Right ventricle myocardium inferior (tissue), 1 donor: Measurements from ENCODE around the gene SYVN1. TPM values are rescaled to one million over a fixed set of nuclear protein-coding genes. Genes with fewer than 3 reads are reported as not detected.
A peak's percentile ranks its signal among the peaks of the same experiment; 100 is the strongest.
"Not testable (repeated sequence)": the region's sequence is repeated elsewhere in the genome, so short reads cannot be mapped to it uniquely, and the experiment has no call there.

Experiments used
- ATAC-seq: fragments of 200-7000 bp; cut with Tn5 transposase; one replicate; pipeline ENCODE4 v1.9.1; 2020; ENCODE audit warnings: mild to moderate bottlenecking, moderate library complexity
- DNase-seq: peaks from one replicate; pipeline ENCODE4 v3.0.0; 2021; ENCODE audit errors: missing footprints
- intact Hi-C: fragments of 100-400 bp; cut with DNase I; formaldehyde crosslinking; loops from one replicate; pipeline ENCODE4 v1.11.0; 2022
- total RNA-seq: library from RNA; stranded (reverse); fragmentation: NEBNext Ultra II Directional; extraction: Animal tissue kit (Norgen Biotek cat#: 25700); gene quantifications from one replicate; pipeline ENCODE4 v1.2.1, GENCODE V29; 2021
- donor health status: DM: no; HTN: yes; CAD: no; lungs with severe emphysema.

Gene SYVN1
- total RNA-seq, 1 donor from 2014 or later: 27.1 TPM

DNA sequence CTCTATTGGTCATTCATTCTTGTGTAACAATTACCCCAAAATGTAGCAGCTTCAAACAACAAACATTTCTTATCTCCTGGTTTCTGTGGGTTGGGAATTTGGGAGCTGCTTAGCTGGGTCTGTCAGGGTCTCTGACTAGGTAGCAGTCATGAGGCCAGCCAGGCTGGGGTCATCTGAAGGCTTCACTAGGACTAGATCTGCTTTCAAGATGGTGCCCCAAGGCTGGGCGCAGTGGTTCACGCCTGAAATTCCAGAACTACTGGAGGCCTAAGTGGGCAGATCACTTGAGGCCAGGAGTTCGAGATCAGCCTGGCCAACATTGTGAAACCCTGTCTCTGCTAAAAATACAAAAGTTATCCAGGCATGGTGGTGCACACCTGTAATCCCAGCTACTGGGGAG lies 22.6 kb upstream of the SYVN1 start:
- ATAC-seq (no peak), DNase-seq (no peak)
- intact Hi-C loops: no loop called here

DNA sequence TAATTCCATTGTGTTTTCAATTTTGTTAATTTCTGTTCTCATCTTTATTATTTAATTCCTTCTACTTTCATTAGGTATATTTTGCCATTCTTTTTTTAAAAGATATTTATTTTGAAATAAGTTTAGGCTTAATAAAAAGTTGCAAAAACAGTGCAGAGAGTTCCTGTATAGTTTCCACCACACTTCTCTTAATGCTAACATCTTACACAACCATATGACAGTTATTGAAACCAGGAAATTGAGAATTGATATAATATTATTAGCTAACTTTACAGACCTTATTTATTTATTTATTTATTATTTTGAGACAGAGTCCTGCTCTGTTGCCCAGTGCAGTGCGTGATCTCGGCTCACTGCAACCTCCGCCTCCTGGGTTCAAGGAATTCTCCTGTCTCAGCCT lies 21.9 kb upstream of the SYVN1 start:
- intact Hi-C loops: no loop called here
- no peak for DNase-seq
- ATAC-seq: no peak

DNA sequence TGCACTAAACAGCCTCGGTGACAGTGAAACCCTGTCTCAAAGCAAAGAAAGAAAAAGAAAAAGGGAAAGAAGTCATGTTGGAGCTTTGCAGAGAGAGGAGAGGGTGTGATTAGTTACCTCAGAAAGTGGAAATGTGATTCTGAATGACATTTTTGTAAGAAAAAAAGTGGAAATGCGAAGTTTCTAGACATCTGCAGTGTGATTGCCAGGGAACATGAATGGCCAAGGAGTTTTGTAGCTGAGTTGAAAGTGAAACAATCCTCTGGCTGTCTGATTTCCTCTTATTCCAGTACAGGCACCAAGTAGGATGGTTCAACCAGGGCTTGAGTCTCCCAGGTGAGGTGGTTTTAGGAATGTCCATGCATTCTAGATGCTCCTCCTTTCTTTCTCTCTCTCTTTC lies 17.8 kb upstream of the SYVN1 start:
- intact Hi-C loops: no loop called here
- ATAC-seq: no peak

DNA sequence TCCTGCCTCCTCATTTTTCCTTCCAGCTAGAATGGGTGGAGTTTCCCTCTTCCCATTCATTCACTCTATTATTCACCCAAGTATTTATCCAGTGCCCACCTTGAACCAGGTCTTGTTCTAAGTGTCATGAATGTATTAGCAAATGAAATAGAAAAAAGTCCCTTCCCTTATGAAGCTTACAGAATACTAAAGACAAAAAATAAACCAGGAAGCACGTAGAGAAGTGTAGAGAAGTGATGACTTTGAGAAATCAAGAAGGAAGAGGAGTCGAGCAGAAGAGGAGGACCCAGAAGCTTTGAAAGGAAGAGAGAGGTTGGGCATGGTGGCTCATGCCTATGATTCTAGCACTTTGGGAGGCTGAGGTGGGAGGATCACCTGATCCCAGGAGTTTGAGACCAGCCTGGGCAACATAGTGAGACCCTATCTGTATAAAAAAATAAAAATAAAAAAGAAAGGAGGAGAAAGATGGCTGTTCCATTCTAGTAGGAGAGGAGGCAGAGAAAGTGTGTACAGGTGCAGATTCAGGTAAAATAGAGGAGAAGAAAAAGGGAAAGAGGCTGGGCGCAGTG lies 17.1 kb upstream of the SYVN1 start:
- ATAC-seq: no peak
- no peak for DNase-seq
- intact Hi-C loops: no loop called here

More for the DNA sequence above, 17.8 kb upstream of the SYVN1 start:
- DNase-seq: no peak

DNA sequence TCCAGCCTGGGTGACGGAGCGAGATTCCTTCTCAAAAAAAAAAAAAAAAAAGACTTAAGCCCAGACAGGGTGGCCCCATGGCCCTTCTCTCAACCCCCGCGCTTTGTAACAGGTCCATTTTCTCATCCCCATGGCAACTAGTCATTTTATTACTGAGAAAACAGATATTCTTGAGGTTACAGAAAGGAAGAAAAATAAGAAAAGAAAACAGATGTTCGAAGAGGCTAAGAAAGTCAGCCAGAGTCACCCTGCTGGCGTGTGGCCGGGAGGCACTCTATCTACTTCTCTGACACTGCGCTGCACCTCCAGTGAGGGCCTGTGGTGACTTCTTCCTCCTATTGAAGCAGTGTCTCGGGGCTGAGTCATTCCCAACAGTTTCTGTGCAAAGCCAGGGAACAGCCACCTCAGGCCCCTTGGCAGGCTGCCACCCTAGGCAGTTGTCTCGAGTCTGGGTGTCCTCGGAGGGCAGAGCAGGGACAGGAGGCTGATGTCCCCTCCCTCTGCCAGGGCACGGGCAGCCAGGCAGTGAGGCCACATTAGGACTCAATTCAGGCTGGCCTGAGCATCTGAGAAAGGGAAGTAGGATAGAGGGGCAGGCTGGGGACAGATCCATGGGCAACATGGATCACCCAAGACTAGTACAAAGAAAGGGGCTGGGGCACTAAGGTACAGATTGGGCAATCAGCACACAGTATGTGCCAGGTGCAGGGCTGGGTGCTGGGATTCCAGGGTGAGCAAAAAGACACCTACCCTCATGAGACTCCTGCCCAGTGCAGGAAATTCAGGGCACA lies 16.4 kb upstream of the SYVN1 start:
- peak; percentile 86 for ATAC-seq
- DNase-seq: peak; percentile 92
- intact Hi-C loops: no loop called here

DNA sequence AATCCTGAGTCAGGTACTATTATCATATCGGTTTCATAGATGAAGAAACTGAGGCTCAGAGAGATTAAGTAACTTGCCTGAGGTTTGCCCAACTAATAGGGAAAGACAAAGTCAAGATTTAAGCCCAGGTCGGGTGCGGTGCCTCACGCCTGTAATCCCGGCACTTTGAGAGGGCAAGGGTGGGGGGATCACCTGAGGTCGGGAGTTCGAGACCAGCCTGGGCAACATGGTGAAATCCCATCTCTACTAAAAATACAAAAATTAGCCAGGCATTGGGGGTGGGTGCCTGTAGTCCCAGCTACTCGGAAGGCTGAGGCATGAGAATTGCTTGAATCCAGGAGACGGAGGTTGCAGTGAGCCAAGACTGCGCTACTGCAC lies 15.8 kb upstream of the SYVN1 start:
- intact Hi-C loops, DNase-seq, ATAC-seq: not testable (repeated sequence)

DNA sequence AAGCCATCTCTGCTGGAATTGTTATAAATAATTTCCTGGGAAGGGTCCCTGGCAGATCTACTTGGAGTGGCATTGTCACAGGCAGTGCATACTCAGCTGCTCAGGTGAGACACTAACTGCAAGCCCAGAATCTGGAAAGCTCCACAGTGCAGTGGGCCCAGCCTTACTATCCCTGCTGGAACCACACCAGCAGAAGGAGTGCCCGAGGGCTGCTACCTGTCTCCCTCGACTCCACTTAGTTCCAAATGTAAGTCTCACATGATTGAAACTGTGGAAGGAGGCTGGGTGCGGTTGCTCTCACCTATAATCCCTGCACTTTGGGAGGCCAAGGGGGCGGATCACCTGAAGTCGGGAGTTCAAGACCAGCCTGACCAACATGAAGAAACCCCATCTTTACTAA lies 14.3 kb upstream of the SYVN1 start:
- ATAC-seq (no peak), DNase-seq (no peak)
- intact Hi-C loops: no loop called here

DNA sequence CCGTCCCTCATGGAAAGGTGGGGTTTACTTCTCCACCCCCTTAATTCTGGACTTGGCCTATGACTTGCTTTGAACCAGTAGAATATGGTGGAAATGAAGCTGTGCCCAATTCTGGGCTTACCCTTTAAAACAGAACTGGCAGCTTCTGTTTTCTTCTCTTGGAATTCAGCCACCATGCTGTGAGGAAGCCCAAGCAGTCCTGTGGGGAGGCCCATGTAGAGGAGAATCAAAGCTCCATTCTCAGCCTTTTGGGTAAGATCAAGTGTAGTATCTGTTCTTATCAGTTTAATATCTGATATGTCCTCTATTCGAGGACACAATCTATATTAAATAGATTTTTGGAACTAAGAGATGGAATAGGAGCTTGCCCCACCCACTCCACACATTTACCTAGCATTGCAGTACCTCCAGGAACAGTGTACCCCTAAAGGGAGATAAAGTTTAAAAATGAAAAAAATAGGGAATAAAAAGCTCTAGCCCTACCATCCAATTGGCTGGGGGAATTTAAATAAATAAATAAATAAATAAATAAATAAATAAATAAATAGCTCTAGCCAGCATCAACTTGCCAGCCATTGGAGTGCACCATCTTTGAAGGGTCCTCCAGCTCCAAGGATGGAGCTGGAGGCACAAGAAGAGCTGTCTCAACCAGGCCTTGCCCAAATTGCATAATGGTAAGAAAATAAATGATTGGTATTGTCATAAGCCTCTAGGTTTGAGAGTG lies 13.2 kb upstream of the SYVN1 start:
- ATAC-seq (no peak), DNase-seq (no peak)
- intact Hi-C loops: no loop called here

DNA sequence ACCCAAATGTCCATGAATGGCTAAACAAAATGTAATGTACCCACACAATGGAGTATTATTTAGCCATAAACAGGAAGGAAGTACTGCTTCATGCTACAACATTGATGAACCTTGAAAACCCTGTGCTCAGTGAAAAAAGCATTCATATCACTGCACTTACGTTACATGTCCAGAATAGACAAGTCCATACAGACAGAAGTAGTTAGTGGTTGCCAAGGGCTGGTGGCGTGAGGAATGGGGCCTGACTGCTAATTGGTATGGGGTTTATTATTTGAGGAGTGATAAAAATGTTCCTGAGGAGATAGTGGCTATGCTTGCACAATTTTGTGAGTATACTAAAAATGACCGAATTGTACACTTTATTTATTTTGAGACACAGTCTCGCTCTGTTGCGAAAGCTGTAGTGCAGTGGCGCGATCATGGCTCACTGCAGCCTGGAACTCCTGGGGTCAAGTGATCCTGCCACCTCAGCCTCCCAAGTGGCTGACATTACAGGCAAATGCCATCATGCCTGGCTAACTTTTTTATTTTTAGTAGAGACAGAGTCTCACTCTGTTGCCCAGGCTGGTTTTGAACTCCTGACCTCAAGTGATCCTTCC lies 7.7 kb upstream of the SYVN1 start:
- intact Hi-C loops: no loop called here
- DNase-seq (no peak), ATAC-seq (no peak)

DNA sequence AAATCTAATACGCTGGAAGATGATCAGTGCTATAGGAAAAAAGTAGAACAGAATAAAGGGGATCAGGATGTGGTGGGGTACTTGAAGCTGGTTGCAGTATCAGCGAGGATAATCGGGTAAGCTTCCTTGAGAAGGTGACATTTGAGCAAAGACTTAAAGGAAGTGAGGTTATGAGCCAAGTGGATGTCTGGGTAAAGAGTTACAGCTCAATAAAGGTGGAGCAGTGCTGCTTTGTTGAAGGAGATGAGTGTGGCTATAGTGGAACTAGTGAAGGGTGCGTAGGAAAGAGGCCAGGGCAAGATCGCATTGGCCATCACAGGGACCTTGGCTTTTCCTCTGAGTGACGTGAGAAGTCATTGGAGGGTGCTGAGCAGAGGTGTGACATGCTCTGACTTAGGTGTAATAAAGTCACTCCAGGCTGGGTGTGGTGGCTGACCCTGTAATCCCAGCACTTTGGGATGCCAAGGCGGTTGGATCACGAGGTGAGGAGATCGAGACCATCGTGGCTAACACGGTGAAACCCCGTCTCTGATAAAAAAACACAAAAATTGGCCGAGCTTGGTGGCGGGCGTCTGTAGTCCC lies 2.3 kb upstream of the SYVN1 start:
- intact Hi-C loops: no loop called here
- ATAC-seq: no peak

DNA sequence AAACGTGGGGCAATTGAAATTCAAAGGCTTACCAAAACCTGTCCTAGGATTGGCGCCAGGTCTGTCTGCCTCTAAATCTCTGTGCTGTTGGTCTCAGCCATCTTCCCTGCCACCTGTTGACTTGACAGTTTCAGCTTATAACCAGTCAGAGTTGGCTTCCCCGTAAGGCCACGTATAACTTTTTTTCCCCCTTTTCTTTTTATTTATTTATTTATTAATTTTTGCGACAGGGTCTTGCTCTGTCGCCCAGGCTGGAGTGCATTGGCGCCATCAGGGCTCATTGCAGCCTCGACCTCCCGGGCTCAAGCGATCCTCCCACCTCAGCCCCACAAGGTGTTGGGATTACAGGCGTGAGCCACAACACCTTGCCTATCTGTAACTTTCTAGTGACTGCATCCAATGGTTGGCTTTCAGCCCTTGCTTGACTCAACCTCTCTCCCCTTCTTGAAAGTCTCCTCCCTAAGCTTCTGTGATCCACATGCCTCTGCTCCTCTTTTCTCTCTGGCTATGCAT lies 1.4 kb upstream of the SYVN1 start:
- ATAC-seq (no peak), DNase-seq (no peak)
- intact Hi-C loops: no loop called here

More for the DNA sequence above, 2.3 kb upstream of the SYVN1 start:
- DNase-seq: no peak

DNA sequence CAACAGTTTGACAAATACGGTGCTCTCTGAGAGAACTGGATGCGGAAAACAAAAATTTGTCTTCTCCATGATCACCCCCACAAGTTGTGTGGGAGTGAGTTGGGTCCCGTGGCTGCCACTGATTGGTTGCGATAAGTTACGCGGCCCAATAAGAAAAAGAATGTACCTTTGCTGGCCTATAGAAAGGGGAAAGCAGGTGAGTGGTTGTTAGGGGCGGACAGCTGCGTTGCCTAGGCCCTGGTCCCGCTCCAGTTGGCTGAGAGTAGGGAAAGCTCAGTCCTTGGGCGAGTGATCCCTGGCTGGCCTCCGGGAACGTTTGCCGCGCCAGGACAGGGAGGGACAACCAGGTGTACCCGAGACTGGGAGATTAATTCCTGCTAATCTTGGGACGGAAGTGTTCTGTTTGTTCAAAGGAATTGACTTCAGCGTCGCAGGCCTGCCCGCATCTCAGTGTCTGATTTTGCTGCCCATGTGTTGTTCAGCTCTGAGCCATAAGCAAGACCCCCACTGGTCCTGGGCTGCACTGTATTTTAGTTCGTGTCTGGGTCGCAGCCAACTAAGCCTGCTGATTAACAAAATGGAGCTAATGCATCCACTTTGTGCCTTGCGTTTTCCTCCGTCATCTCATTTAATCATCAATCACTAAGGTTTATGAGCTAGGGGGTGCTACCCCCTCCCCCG lies 773 bp upstream of the SYVN1 start:
- DNase-seq: peak; percentile 90
- intact Hi-C loops: loop anchor here (1.0 kb wide), 1 partner anchor 46 kb away; the partner anchor contains the start of gene CAPN1
- peak; percentile 89 for ATAC-seq

DNA sequence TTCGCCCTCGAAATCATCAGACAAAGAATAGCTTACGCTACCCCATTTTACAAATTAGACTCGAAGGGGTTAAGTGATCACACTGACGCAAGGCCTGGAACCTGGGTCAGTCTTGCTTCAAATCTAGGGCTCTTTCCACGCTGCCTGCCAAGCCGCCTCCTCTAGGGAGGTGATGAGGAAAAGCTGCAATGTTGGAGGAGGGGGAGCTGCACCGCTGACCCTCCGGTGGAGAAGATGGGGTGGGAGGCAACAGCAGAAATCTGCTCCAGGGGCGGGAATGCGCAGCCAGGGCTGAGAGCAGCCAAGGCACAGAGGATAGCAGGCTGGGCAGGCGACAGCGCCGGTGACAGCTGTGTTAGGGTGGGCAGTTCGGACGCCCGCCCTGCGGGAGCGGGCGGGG lies 595 bp downstream of the SYVN1 start:
- DNase-seq: peak; percentile 71
- ATAC-seq: no peak

DNA sequence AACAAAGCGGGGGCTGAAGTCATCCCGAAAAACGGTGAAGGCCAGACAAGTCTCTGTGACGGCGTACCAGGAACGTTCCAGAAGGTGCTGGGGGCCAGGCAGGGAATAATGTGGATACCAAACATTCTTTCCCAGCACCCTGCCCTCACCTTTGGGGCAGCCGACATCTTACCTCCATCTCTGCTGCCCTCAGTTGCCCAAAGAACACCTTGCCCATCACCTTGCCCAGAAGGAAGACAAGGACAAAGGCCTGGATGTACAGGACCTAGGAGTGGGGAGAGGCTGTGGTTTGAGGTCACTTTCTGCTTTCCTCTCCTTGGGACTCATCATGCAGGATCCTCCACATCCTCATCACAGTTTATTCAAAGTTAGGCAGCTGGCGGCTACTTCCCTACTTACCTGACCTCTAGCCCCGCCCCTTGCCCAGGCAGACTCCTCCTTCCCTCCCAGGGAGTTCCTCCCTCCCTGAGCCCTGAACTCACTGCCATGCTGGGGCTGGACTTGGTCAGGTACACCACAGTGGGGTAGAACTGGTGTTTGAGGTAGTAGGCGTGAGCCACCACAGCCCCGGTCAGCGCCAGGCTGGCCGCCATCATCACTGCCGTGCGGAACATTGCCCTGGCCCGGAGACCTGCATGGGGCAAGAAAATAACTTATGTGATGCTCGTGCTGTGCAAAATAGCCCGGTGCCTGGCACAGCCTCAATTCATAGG lies 1.2 kb downstream of the SYVN1 start:
- no peak for ATAC-seq
- intact Hi-C loops: no loop called here
- DNase-seq: peak; percentile 69

More for the DNA sequence above, 595 bp downstream of the SYVN1 start:
- intact Hi-C loops: loop anchor here (1.0 kb wide), 1 partner anchor 48 kb away; the partner anchor contains the start of gene CAPN1

DNA sequence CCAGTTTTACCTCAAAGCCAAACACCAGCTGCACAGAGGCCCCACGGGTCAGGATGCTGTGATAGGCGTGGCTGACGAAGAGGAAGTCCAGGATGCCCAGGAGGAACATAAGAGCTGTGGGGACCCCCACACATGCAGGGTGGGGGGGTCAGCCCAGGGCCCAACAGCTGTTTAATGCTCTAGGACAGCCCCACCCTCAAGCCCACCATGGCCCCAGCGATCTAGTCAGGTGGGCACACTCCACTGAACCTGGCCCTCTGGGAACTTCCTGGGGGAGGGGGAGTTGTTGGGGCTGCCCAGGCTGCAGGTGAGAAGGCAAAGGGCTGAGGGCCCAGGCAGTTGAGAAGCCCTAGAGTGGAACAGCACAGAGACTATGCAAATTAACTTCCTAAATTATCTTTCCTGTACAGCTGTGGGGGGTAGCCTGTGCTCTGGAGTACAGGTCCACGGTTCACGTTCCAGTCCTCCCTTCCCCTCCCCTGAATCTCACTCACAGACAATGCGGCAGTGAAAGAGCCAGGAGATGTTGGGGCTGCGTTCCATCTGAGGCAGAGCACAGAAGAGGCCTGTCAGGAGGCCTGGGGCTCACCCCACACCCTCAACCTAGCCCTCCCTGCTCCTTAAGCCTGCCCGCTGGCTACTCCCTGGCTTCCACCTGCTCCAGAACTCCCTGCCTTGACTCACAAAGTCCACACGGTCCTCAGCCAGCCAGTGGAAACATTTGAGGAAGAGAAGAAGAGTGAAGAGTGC lies 1.9 kb downstream of the SYVN1 start:
- no peak for ATAC-seq
- no peak for DNase-seq
- intact Hi-C loops: no loop called here

DNA sequence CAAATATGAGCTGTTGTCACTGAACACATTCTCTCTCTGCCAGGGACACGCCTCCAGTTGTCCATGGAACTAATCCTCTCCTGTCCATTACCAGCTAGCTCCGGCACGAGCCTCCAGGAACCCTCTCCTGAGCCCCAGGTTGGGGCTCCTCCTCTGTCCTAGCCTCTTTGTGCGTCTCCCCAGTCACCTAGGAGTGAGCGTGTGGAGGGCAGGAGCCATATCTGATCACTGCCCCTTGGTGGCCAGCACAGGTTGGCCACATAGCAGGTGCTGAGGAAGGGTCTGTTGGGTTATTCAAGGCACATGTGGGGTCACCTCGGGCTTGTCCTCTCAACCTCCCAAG lies 2.5 kb downstream of the SYVN1 start:
- intact Hi-C loops: no loop called here
- no peak for DNase-seq
- ATAC-seq: no peak

DNA sequence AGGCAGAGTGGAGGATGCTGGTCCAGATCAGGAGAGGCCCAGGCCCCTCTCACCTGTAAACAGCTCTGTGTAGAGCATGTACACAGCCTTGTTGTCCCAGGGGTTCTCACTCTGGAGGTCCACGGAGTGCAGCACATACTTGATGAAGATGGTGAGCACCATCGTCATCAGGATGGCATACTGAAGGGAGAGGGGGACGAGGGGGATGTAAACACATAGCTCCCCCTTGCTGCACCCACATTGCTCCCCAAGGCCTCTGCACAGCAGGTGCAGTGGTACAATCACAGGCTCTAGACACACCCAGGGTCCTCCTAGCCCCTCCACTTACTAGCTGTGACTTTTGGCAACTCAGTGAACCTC lies 2.9 kb downstream of the SYVN1 start:
- ATAC-seq (no peak), DNase-seq (no peak)
- intact Hi-C loops: no loop called here
